Natural killer cell (primary cell): Measurements from ENCODE around the gene LRRC47. TPM values are rescaled to one million over a fixed set of nuclear protein-coding genes. Genes with fewer than 3 reads are reported as not detected.

Source experiments
- ATAC-seq, 3 donors: fragments of 150-1000 bp in 2 of 3; fragments of 200-7000 bp in 1 of 3; cut with Tn5 transposase; 1 replicate in 1 of 3; 2 replicates in 2 of 3; pipeline ENCODE4 v1.10.0; 2021; ENCODE audit warnings: mild to moderate bottlenecking in 2 of 3, moderate library complexity in 2 of 3
- DNase-seq, 2 donors: peaks; one replicate each; pipeline versions ENCODE4 v3.0.0 to v3.0.0-alpha.2; 2013 to 2021; ENCODE audit warnings: mixed read lengths in 1 of 2
- H3K27ac ChIP-seq: one replicate; pipeline ENCODE4 v1.5.1; 2013; ENCODE audit warnings: mild to moderate bottlenecking, low read length
- H3K27me3 ChIP-seq: one replicate; pipeline ENCODE4 v1.6.1; 2013; ENCODE audit warnings: low read length; ENCODE audit not compliant: control insufficient read depth, insufficient read depth
- H3K36me3 ChIP-seq: one replicate; pipeline ENCODE4 v1.6.1; 2013; ENCODE audit warnings: low read length; ENCODE audit not compliant: control insufficient read depth, insufficient read depth
- H3K4me1 ChIP-seq: one replicate; pipeline ENCODE4 v1.6.1; 2013; ENCODE audit warnings: low read length; ENCODE audit not compliant: control insufficient read depth, insufficient read depth
- H3K4me3 ChIP-seq: one replicate; pipeline ENCODE4 v1.5.1; 2013; ENCODE audit warnings: low read length
- H3K9me3 ChIP-seq: one replicate; pipeline ENCODE4 v1.6.1; 2013; ENCODE audit warnings: low read length; ENCODE audit not compliant: control insufficient read depth, insufficient read depth
- H3K27ac Mint-ChIP-seq, 2 donors: one replicate each; pipeline ENCODE4 v1.8.0; 2022; ENCODE audit warnings: mild to moderate bottlenecking in 2 of 2, mixed read lengths in 2 of 2, moderate library complexity in 1 of 2
- H3K27me3 Mint-ChIP-seq, 2 donors: one replicate each; pipeline ENCODE4 v1.8.0; 2022; ENCODE audit warnings: low read depth in 2 of 2, mixed read lengths in 2 of 2
- H3K36me3 Mint-ChIP-seq: one replicate; pipeline ENCODE4 v1.8.0; 2022; ENCODE audit warnings: mixed read lengths
- H3K4me1 Mint-ChIP-seq, 2 donors: one replicate each; pipeline ENCODE4 v1.8.0; 2022; ENCODE audit warnings: mixed read lengths in 2 of 2
- H3K4me3 Mint-ChIP-seq: one replicate; pipeline ENCODE4 v1.8.0; 2022; ENCODE audit warnings: mild to moderate bottlenecking, moderate library complexity, mixed read lengths
- H3K9me3 Mint-ChIP-seq, 2 donors: one replicate each; pipeline ENCODE4 v1.8.0; 2022; ENCODE audit warnings: mixed read lengths in 2 of 2
- WGBS: methylation state at CpG from one replicate; pipeline ENCODE4 v1.1.7; 2013; ENCODE audit warnings: missing lambda C conversion rate; ENCODE audit not compliant: insufficient coverage; 5-methylcytosine and 5-hydroxymethylcytosine counted together
- intact Hi-C: fragments of 100-400 bp; cut with micrococcal nuclease; formaldehyde crosslinking; loops from one replicate; pipeline ENCODE4 v1.14.2; 2022
- total RNA-seq, 4 donors: library from RNA; stranded (reverse); fragments of 120-200 nt in 1 of 4; gene quantifications; one replicate each; pipeline versions ENCODE4 v1.2.3 to v1.2.4, GENCODE V29; 2013 to 2022
- TF ChIP-seq, protein P1 (sequence below): fragments of 200-600 bp; IDR thresholded peaks from one replicate; pipeline ENCODE4 v1.8.0; 2022; ENCODE audit warnings: antibody characterized with exemption

The LRRC47 gene
- total RNA-seq, 3 donors from 2014 or later (not counting 1 experiment from before 2014, with no cell fraction given), result 33.5 to 49.8 (median 45.2) TPM

DNA sequence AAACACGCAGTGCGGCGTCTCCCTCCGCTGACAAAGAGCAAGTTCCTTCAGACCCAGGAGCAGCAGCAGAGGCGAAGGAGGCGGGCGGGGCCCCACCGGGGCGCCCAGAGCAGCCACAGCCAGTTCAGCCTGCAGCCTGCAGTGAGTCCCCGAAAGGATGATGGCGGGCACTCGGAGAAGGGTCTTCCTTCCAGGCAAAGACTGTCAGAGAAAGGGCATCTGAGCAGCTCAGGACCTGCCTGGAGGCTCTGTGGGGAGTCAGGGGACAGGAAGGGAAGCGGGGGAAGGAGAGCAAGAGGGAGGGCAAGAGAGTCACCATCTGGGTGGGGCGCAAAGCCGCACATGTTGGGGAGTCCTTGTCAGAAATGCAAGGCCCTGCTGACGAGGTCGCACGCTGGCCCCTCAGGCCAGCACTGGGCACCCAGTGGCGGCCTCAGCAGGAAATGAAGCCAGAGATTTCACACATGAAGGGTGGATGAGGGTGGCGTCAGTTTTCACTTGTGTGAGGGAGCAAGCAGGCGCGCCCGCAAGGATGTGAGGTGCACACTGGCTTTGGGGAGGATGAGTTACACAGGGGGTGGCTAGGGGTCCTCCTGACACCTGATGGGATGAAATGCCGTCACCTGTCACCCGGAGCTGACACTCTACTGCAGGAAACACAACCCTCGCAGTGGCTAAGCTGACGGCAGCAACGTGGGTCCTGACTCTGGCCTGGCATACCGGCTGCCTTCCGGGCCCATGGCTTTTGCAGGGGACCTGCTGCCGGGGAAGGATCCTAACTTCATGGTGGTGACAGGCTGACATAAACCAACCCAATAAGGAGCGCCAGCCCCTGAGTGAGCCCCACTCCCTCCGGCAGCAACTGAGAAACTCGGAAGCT is 6.6 kb downstream of the LRRC47 start:
- intact Hi-C loops, result no loop called here
- no peak for DNase-seq
- Mint-ChIP-seq H3K4me1 (peaks cover 5 to 40% of the 10 kb centered on the region in 2 donors), H3K9me3 (no peaks in the 10 kb centered on the region), H3K36me3 (no peaks in the 10 kb centered on the region), H3K27ac (no peak overlapping the region), H3K27me3 (no peaks in the 10 kb centered on the region), H3K4me3 (no peak overlapping the region)
- peaks cover 29% of the 10 kb centered on the region for H3K36me3 ChIP-seq
- 89% methylated on average over 34 of the region's 34 CpGs for WGBS
- H3K27ac ChIP-seq, result no peak overlapping the region
- H3K9me3 ChIP-seq, result no peaks in the 10 kb centered on the region
- H3K4me1 ChIP-seq, result peaks cover 46% of the 10 kb centered on the region
- H3K4me3 ChIP-seq, result no peak overlapping the region
- ATAC-seq, result no peak
- TF ChIP-seq, protein P1, sequence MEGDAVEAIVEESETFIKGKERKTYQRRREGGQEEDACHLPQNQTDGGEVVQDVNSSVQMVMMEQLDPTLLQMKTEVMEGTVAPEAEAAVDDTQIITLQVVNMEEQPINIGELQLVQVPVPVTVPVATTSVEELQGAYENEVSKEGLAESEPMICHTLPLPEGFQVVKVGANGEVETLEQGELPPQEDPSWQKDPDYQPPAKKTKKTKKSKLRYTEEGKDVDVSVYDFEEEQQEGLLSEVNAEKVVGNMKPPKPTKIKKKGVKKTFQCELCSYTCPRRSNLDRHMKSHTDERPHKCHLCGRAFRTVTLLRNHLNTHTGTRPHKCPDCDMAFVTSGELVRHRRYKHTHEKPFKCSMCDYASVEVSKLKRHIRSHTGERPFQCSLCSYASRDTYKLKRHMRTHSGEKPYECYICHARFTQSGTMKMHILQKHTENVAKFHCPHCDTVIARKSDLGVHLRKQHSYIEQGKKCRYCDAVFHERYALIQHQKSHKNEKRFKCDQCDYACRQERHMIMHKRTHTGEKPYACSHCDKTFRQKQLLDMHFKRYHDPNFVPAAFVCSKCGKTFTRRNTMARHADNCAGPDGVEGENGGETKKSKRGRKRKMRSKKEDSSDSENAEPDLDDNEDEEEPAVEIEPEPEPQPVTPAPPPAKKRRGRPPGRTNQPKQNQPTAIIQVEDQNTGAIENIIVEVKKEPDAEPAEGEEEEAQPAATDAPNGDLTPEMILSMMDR, result no peak
- no peaks in the 10 kb centered on the region for H3K27me3 ChIP-seq

DNA sequence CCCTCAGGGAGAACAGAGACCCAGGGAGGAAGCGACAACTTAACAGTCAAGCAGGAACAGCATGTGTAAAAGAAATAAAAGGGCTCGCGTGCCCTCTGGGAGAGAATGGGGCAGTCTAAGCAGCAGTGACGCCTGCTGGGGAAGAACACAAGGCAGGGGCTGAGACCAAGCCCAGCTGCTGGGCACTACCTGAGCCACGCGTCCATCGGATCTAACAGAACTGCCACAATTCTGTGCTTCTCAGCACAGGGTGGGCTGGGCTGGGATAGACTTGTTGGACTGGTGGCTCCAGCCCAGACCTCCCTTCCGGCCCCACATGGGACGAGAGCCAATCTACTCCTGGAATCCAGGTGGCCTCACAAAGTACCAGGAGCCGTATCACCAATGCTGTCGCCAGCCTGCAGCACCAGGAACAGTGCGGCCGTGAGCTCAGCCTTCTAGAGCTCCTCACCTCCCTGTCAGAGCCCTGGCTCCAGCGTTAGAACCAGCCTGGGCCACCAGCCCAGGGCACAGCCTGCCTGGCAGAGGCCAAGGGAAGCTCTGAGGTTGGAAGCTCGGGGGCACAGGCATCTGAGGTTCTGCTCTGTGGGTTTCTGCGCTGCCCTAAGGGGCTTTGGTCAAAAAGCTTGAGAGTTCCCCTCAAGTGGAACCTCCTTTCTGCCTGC is 7.4 kb downstream of the LRRC47 start:
- TF ChIP-seq, protein P1, result no peak
- Mint-ChIP-seq H3K9me3 (no peaks in the 10 kb centered on the region), H3K4me3 (no peak overlapping the region), H3K27me3 (no peaks in the 10 kb centered on the region), H3K4me1 (peaks cover 5 to 33% of the 10 kb centered on the region in 2 donors), H3K36me3 (no peaks in the 10 kb centered on the region), H3K27ac (peak overlapping the region in 1 of 2 donors; percentile 79)
- ATAC-seq, result no peak
- no peak overlapping the region for H3K27ac ChIP-seq
- no peaks in the 10 kb centered on the region for H3K9me3 ChIP-seq
- DNase-seq, result no peak
- peaks cover 36% of the 10 kb centered on the region for H3K36me3 ChIP-seq
- H3K27me3 ChIP-seq, result no peaks in the 10 kb centered on the region
- intact Hi-C loops, result no loop called here
- no peak overlapping the region for H3K4me3 ChIP-seq
- H3K4me1 ChIP-seq, result peaks cover 38% of the 10 kb centered on the region
- WGBS, result 94% methylated on average over 16 of the region's 16 CpGs

DNA sequence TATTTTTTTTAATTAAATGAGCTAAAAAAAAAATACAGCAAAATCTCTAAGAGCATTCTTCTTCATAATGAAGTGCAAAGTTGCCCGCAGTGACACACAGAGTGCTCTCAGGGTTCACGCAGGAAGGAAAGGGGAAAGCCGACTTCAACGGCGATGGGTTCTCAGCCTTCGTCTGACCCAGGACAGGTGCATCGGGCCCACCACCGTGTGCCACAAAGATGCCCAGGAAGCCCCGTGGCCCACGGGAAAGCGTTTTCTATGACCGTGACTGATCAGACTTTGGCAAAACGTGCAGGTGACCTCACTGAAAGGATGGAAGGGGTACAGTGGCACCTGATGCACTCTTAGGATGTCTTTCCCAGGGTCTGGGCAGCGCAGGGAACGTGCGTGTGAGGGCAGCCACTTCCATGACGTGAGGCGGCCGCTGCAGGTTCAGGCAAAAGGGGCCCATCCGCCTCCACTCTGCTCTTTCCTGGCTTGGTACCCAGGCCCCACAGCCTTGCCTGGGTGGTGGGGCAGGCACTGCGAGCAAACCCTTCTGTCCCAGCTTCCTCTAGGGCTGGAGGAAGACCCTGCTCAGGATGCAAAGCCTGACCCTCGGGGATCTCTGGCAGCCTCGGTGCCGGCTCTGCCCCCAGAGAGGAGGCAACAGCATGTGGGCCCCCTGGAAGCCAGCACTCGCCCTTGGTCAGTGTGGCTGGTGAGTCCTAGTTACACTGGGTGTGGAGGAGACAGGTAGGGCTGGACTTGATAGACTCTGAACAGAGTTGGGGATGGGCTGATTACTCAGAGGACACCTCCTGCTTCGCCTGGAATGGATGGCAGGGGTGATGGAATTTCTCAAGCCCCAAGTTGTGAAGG is 8.3 kb downstream of the LRRC47 start:
- Mint-ChIP-seq H3K4me1 (peaks cover 5 to 25% of the 10 kb centered on the region in 2 donors), H3K27ac (peak overlapping the region; percentile 71 to 79), H3K36me3 (no peaks in the 10 kb centered on the region), H3K4me3 (no peak overlapping the region), H3K27me3 (no peaks in the 10 kb centered on the region), H3K9me3 (no peaks in the 10 kb centered on the region)
- no peak for DNase-seq
- 75% methylated on average over 26 of the region's 26 CpGs for WGBS
- Histone ChIP-seq H3K9me3 (no peaks in the 10 kb centered on the region), H3K36me3 (peaks cover 43% of the 10 kb centered on the region), H3K27ac (peak overlapping the region; percentile 17), H3K4me3 (no peak overlapping the region), H3K4me1 (peaks cover 32% of the 10 kb centered on the region), H3K27me3 (no peaks in the 10 kb centered on the region)
- peak; percentile 59 to 68 (median 62) for ATAC-seq
- TF ChIP-seq, protein P1, result no peak
- intact Hi-C loops, result no loop called here
